Fibroblast of lung (primary cell): ENCODE data around the gene PDE4B.

Experiments
- EZH2 ChIP-seq: IDR thresholded peaks from 2 replicates; pipeline ENCODE4 v1.5.1; 2012; ENCODE audit warnings: low read length, control low read depth, mild to moderate bottlenecking; ENCODE audit errors: missing control alignments
- TF ChIP-seq, protein P1 (sequence below), 2 donors: IDR thresholded peaks in 1 of 2; conservative IDR thresholded peaks in 1 of 2; 1 replicate in 1 of 2; 2 replicates in 1 of 2; pipeline ENCODE4 v1.5.1; 2011 to 2012; ENCODE audit warnings: low read length in 2 of 2, control low read depth in 1 of 2, inconsistent platforms in 1 of 2, low read depth in 1 of 2, mild to moderate bottlenecking in 1 of 2

GRCh38 chr1:65881067-65881594 lies 88.4 kb downstream of the PDE4B start:
- TF ChIP-seq, protein P1, sequence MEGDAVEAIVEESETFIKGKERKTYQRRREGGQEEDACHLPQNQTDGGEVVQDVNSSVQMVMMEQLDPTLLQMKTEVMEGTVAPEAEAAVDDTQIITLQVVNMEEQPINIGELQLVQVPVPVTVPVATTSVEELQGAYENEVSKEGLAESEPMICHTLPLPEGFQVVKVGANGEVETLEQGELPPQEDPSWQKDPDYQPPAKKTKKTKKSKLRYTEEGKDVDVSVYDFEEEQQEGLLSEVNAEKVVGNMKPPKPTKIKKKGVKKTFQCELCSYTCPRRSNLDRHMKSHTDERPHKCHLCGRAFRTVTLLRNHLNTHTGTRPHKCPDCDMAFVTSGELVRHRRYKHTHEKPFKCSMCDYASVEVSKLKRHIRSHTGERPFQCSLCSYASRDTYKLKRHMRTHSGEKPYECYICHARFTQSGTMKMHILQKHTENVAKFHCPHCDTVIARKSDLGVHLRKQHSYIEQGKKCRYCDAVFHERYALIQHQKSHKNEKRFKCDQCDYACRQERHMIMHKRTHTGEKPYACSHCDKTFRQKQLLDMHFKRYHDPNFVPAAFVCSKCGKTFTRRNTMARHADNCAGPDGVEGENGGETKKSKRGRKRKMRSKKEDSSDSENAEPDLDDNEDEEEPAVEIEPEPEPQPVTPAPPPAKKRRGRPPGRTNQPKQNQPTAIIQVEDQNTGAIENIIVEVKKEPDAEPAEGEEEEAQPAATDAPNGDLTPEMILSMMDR (conservative IDR thresholded peaks at IDR 0.05 in 1 of 2, IDR thresholded peaks at IDR 0.05 in 1 of 2; ENCODE audit: low read depth in 1 of 2, low read length in 2 of 2): no peak
- no peak for TF ChIP-seq EZH2
